Activated B cell treated with CpG ODN at 0.5 μM for 24 hours (primary cell): ENCODE data around the gene KCNIP1. TPM values are rescaled to one million over a fixed set of nuclear protein-coding genes. Genes with fewer than 3 reads are reported as not detected.
"Not testable (repeated sequence)": the region's sequence is repeated elsewhere in the genome, so short reads cannot be mapped to it uniquely, and the experiment has no call there.

ENCODE experiments used
- ATAC-seq: fragments of 200-7000 bp; cut with Tn5 transposase; one replicate; pipeline ENCODE4 v1.10.0; 2021; ENCODE audit warnings: low read depth, mild to moderate bottlenecking, moderate library complexity
- CTCF ChIA-PET: fragments of 350-600 bp; sonication (Branson Sonifier 250); formaldehyde crosslinking; loops from one replicate; lab custom pipeline; 2021; ENCODE audit warnings: antibody characterized with exemption; lab: Charles Lee
- POLR2A ChIA-PET: fragments of 350-600 bp; sonication (Branson Sonifier 250); formaldehyde crosslinking; loops from one replicate; lab custom pipeline; 2021; ENCODE audit warnings: antibody characterized with exemption; lab: Charles Lee
- DNase-seq: peaks from one replicate; pipeline ENCODE4 v3.0.0; 2022
- H3K27ac Mint-ChIP-seq: one replicate; pipeline ENCODE4 v1.8.0; 2020; ENCODE audit warnings: mixed read lengths
- H3K27me3 Mint-ChIP-seq: one replicate; pipeline ENCODE4 v1.8.0; 2021; ENCODE audit warnings: mixed read lengths
- H3K36me3 Mint-ChIP-seq: one replicate; pipeline ENCODE4 v1.8.0; 2021; ENCODE audit warnings: low read depth, mixed read lengths
- H3K4me1 Mint-ChIP-seq: one replicate; pipeline ENCODE4 v1.8.0; 2021; ENCODE audit warnings: mixed read lengths
- H3K4me3 Mint-ChIP-seq: one replicate; pipeline ENCODE4 v1.8.0; 2020; ENCODE audit warnings: mild to moderate bottlenecking, mixed read lengths
- H3K9me3 Mint-ChIP-seq: one replicate; pipeline ENCODE4 v1.8.0; 2020; ENCODE audit warnings: mixed read lengths
- CTCF ChIP-seq: fragments of 200-600 bp; IDR thresholded peaks from one replicate; pipeline ENCODE4 v1.8.0; 2022; ENCODE audit warnings: antibody characterized with exemption, mild to moderate bottlenecking
- intact Hi-C: fragments of 100-400 bp; cut with micrococcal nuclease; formaldehyde crosslinking; loops from one replicate; pipeline ENCODE4 v1.15.1; 2024
- total RNA-seq: library from RNA; stranded (reverse); gene quantifications from 2 replicates; pipeline ENCODE4 v1.2.3, GENCODE V29; 2022

Gene KCNIP1
- total RNA-seq, 1 donor from 2014 or later: not detected

- ATAC-seq (no peak), DNase-seq (no peak)
- no peak for TF ChIP-seq CTCF
- Mint-ChIP-seq H3K36me3 (no peaks in the 10 kb centered on the region), H3K9me3 (no peaks in the 10 kb centered on the region), H3K27ac (no peak overlapping the region), H3K27me3 (peaks cover 6% of the 10 kb centered on the region), H3K4me1 (no peaks in the 10 kb centered on the region), H3K4me3 (no peak overlapping the region)
- POLR2A ChIA-PET: no interaction called here
- intact Hi-C loops: no loop called here
- CTCF ChIA-PET: no interaction called here
Observed at GRCh38 chr5:170760113-170760512, 256.3 kb downstream of the KCNIP1 start.

- TF ChIP-seq CTCF: no peak
- Mint-ChIP-seq H3K27me3 (peaks cover 6% of the 10 kb centered on the region), H3K36me3 (no peaks in the 10 kb centered on the region), H3K4me3 (no peak overlapping the region), H3K27ac (no peak overlapping the region), H3K4me1 (no peaks in the 10 kb centered on the region), H3K9me3 (no peaks in the 10 kb centered on the region)
- no peak for DNase-seq
- ATAC-seq: no peak
- ChIA-PET CTCF (interaction anchor here (0.5 kb wide), 1 partner anchor 18 kb away, joined by 4 read pairs; no protein-coding TSS in a partner anchor), POLR2A (no interaction called here)
- intact Hi-C loops: no loop called here
Observed at GRCh38 chr5:170761048-170761707, 257.4 kb downstream of the KCNIP1 start.

- no peaks in the 10 kb centered on the region for H3K36me3 Mint-ChIP-seq
- no peak overlapping the region for H3K27ac Mint-ChIP-seq
- H3K27me3 Mint-ChIP-seq: peaks cover 6% of the 10 kb centered on the region
- intact Hi-C loops: no loop called here
- ChIA-PET POLR2A (no interaction called here), CTCF (interaction anchor here (0.5 kb wide), 1 partner anchor 18 kb away, joined by 4 read pairs; no protein-coding TSS in a partner anchor)
- no peak for ATAC-seq
- no peaks in the 10 kb centered on the region for H3K9me3 Mint-ChIP-seq
- TF ChIP-seq CTCF: no peak
- no peak for DNase-seq
- no peak overlapping the region for H3K4me3 Mint-ChIP-seq
- no peaks in the 10 kb centered on the region for H3K4me1 Mint-ChIP-seq
Observed at GRCh38 chr5:170761708-170762066, 257.9 kb downstream of the KCNIP1 start.

GRCh38 chr5:170762298-170762697, 258.5 kb downstream of the KCNIP1 start:
- ATAC-seq, H3K27ac Mint-ChIP-seq, H3K36me3 Mint-ChIP-seq, H3K4me3 Mint-ChIP-seq, DNase-seq, CTCF ChIA-PET, H3K27me3 Mint-ChIP-seq, H3K9me3 Mint-ChIP-seq, H3K4me1 Mint-ChIP-seq, intact Hi-C loops, POLR2A ChIA-PET: not testable (repeated sequence)

GRCh38 chr5:170765868-170766267, 262.0 kb downstream of the KCNIP1 start:
- H3K36me3 Mint-ChIP-seq, H3K4me1 Mint-ChIP-seq, CTCF ChIA-PET, H3K27me3 Mint-ChIP-seq, H3K9me3 Mint-ChIP-seq, POLR2A ChIA-PET, DNase-seq, H3K4me3 Mint-ChIP-seq, intact Hi-C loops, H3K27ac Mint-ChIP-seq, ATAC-seq: not testable (repeated sequence)

- Mint-ChIP-seq H3K27me3 (peaks cover 11% of the 10 kb centered on the region), H3K4me1 (no peaks in the 10 kb centered on the region), H3K36me3 (no peaks in the 10 kb centered on the region), H3K27ac (no peak overlapping the region), H3K9me3 (no peaks in the 10 kb centered on the region), H3K4me3 (no peak overlapping the region)
- no peak for ATAC-seq
- intact Hi-C loops: no loop called here
- ChIA-PET POLR2A (no interaction called here), CTCF (no interaction called here)
- no peak for DNase-seq
- TF ChIP-seq CTCF: no peak
Observed at GRCh38 chr5:170769246-170769645, 265.4 kb downstream of the KCNIP1 start.
